ENCODE measurements around the gene ADCYAP1R1. TPM values are rescaled to one million over a fixed set of nuclear protein-coding genes. Genes with fewer than 3 reads are reported as not detected.

Gene ADCYAP1R1
- total RNA-seq, 6 experiments from 2014 or later, result 0.05 to 0.37 (median 0.29) TPM

- no peaks in the 10 kb centered on the region for H3K27me3 ChIP-seq
- intact Hi-C loops (cut with DNase I), result no loop called here
- DNase-seq (peak in 1 of 3 donors; percentile 9), ATAC-seq (no peak)
- no peak overlapping the region for H3K27ac ChIP-seq
- 35% methylated on average over 12 of the region's 12 CpGs for WGBS (ENCODE audit: insufficient coverage, low coverage, low lambda C conversion rate, missing lambda C conversion rate)
- no peaks in the 10 kb centered on the region for H3K9me3 ChIP-seq
- TF ChIP-seq POLR2A (IDR thresholded peaks at IDR 0.05) (no peak), CTCF (IDR thresholded peaks at IDR 0.05) (no peak)
- H3K4me3 ChIP-seq, result no peak overlapping the region
- H3K36me3 ChIP-seq, result no peaks in the 10 kb centered on the region
- H3K4me1 ChIP-seq, result no peaks in the 10 kb centered on the region
Observed at GRCh38 chr7:31082017-31082416, 29.9 kb downstream of the ADCYAP1R1 start.

GRCh38 chr7:31082447-31082846, 30.3 kb downstream of the ADCYAP1R1 start:
- H3K9me3 ChIP-seq, result no peaks in the 10 kb centered on the region
- H3K4me1 ChIP-seq, result no peaks in the 10 kb centered on the region
- TF ChIP-seq POLR2A (IDR thresholded peaks at IDR 0.05) (no peak), CTCF (IDR thresholded peaks at IDR 0.05) (no peak)
- DNase-seq (peak in 1 of 3 donors; percentile 7), ATAC-seq (peak in 2 of 4 donors; percentile 33 to 48)
- intact Hi-C loops (cut with DNase I), result no loop called here
- WGBS (ENCODE audit: insufficient coverage, low coverage, low lambda C conversion rate, missing lambda C conversion rate), result 25% methylated on average over 4 of the region's 4 CpGs
- no peak overlapping the region for H3K4me3 ChIP-seq
- H3K27me3 ChIP-seq, result no peaks in the 10 kb centered on the region
- H3K36me3 ChIP-seq, result no peaks in the 10 kb centered on the region
- H3K27ac ChIP-seq, result no peak overlapping the region

- Histone ChIP-seq H3K36me3 (no peaks in the 10 kb centered on the region), H3K27me3 (no peaks in the 10 kb centered on the region), H3K4me3 (no peak overlapping the region), H3K9me3 (no peaks in the 10 kb centered on the region), H3K4me1 (no peaks in the 10 kb centered on the region), H3K27ac (no peak overlapping the region)
- DNase-seq (no peak), ATAC-seq (no peak)
- intact Hi-C loops (cut with DNase I), result no loop called here
- 60% methylated on average over 5 of the region's 5 CpGs for WGBS (ENCODE audit: insufficient coverage, low coverage, low lambda C conversion rate, missing lambda C conversion rate)
- TF ChIP-seq CTCF (IDR thresholded peaks at IDR 0.05), result no peak
- TF ChIP-seq POLR2A (IDR thresholded peaks at IDR 0.05), result no peak
Observed at GRCh38 chr7:31083210-31083786, 31.2 kb downstream of the ADCYAP1R1 start.

- Histone ChIP-seq H3K4me1 (no peaks in the 10 kb centered on the region), H3K27ac (no peak overlapping the region), H3K27me3 (no peaks in the 10 kb centered on the region), H3K36me3 (no peaks in the 10 kb centered on the region), H3K4me3 (no peak overlapping the region), H3K9me3 (no peaks in the 10 kb centered on the region)
- DNase-seq (peak in 1 of 3 donors; percentile 15), ATAC-seq (no peak)
- intact Hi-C loops (cut with DNase I), result no loop called here
- TF ChIP-seq POLR2A (IDR thresholded peaks at IDR 0.05) (no peak), CTCF (IDR thresholded peaks at IDR 0.05) (no peak)
- 43% methylated on average over 1 of the region's 1 CpG for WGBS (ENCODE audit: insufficient coverage, low coverage, low lambda C conversion rate, missing lambda C conversion rate)
Observed at GRCh38 chr7:31084226-31084625, 32.1 kb downstream of the ADCYAP1R1 start.

Measured in right lobe of liver (tissue), 6 donors.